ENCODE data around the gene HAPLN2. TPM values are rescaled to one million over a fixed set of nuclear protein-coding genes. Genes with fewer than 3 reads are reported as not detected.

HAPLN2 gene
- total RNA-seq, 2 donors from 2014 or later, result 1.2 TPM; not detected in 1

DNA sequence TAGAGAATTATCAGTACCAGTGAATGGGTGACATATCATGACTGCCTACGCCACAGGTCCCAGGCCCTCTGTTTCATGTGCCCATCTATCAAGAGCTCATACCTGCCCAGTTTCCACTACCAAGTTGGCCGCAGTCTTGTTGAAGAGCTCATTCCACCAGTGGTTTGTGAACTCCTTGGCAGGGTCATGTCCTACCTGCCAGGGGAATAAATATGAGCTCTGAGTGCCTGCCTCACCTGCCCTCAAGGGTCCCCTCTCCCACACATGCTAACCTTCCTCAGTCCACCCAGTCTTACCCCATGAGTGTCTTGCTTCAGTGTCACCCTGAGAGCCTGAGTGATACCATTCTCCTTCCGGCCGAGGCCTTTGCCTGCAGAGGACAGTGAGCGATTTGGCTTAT, 21.1 kb upstream of the HAPLN2 start:
- DNase-seq (ENCODE audit: low spot score), result no peak
- Histone ChIP-seq H3K4me3 (no peak overlapping the region), H3K36me3 (peaks cover 7% of the 10 kb centered on the region), H3K9me3 (no peaks in the 10 kb centered on the region), H3K4me1 (ENCODE audit: control insufficient read depth in 1 of 2, low read depth in 2 of 2) (peaks cover 7 to 16% of the 10 kb centered on the region in 2 donors), H3K27ac (no peak overlapping the region), H3K27me3 (replicated peaks; ENCODE audit: insufficient read depth) (no peaks in the 10 kb centered on the region)
- TF ChIP-seq, protein P1, sequence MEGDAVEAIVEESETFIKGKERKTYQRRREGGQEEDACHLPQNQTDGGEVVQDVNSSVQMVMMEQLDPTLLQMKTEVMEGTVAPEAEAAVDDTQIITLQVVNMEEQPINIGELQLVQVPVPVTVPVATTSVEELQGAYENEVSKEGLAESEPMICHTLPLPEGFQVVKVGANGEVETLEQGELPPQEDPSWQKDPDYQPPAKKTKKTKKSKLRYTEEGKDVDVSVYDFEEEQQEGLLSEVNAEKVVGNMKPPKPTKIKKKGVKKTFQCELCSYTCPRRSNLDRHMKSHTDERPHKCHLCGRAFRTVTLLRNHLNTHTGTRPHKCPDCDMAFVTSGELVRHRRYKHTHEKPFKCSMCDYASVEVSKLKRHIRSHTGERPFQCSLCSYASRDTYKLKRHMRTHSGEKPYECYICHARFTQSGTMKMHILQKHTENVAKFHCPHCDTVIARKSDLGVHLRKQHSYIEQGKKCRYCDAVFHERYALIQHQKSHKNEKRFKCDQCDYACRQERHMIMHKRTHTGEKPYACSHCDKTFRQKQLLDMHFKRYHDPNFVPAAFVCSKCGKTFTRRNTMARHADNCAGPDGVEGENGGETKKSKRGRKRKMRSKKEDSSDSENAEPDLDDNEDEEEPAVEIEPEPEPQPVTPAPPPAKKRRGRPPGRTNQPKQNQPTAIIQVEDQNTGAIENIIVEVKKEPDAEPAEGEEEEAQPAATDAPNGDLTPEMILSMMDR (IDR thresholded peaks at IDR 0.05), result no peak
- no peak for ATAC-seq (ENCODE audit: insufficient number of reproducible peaks, low FRiP score, low read depth)

DNA sequence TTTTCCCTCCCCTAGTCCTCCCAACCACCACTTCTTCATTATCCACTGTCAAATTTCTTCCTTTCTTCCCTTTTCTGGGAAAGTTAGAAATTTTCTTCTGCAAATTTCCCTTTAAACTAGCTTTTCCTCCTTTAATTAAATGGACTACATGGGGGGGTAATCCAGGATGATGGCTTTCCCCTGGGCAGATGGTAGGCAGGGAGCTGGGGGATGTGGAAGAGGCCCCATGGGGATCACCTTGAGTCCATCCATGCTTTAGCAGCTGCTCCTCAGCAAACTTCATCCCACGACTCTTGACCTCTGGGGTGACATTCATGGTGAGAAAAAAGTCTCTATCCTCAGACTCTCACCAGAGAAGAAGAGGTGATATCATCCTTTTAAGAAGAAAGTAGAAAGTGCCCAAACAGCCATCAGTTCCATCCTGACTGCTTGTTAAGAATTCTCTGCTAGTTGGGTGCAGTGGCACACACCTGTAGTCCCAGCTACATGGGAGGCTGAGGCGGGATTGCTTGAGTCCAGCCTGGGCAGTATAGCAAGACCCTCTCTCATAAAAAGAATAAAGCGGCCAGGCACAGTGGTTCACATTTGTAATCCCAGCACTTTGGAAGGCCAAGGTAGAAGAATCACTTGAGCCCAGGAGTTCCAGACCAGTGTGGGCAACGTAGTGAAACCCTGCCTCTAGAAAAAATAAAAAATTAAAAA, 20.3 kb upstream of the HAPLN2 start:
- TF ChIP-seq, protein P1 (IDR thresholded peaks at IDR 0.05), result no peak
- DNase-seq (ENCODE audit: low spot score) (no peak), ATAC-seq (ENCODE audit: insufficient number of reproducible peaks, low FRiP score, low read depth) (no peak)
- Histone ChIP-seq H3K4me3 (no peak overlapping the region), H3K27me3 (replicated peaks; ENCODE audit: insufficient read depth) (no peaks in the 10 kb centered on the region), H3K4me1 (ENCODE audit: control insufficient read depth in 1 of 2, low read depth in 2 of 2) (peaks cover 7 to 16% of the 10 kb centered on the region in 2 donors), H3K9me3 (no peaks in the 10 kb centered on the region), H3K27ac (no peak overlapping the region), H3K36me3 (peaks cover 7% of the 10 kb centered on the region)

DNA sequence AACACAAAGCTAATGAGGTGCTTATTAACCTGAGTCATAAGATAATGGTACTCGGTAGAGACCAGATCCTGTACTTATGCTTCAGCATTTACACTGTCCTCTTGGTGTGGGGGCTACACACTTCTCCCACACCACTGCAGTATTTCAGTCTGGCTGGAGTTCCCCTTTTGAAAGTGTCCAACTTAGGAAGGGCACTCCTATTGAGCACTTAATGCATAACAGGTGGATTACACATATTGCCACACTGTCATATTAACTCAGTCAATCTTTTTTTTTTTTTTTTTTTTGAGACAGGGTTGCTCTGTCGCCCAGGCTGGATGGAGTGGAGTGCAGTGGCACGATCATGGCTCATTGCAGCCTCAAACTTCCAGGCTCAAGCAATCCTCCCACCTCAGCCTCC, 19.4 kb upstream of the HAPLN2 start:
- H3K4me1 ChIP-seq (ENCODE audit: control insufficient read depth in 1 of 2, low read depth in 2 of 2), result peaks cover 7 to 16% of the 10 kb centered on the region in 2 donors
- no peaks in the 10 kb centered on the region for H3K27me3 ChIP-seq (replicated peaks; ENCODE audit: insufficient read depth)
- peaks cover 7% of the 10 kb centered on the region for H3K36me3 ChIP-seq
- no peak overlapping the region for H3K4me3 ChIP-seq
- H3K27ac ChIP-seq, result no peak overlapping the region
- ATAC-seq (ENCODE audit: insufficient number of reproducible peaks, low FRiP score, low read depth) (no peak), DNase-seq (ENCODE audit: low spot score) (no peak)
- TF ChIP-seq, protein P1 (IDR thresholded peaks at IDR 0.05), result no peak
- no peaks in the 10 kb centered on the region for H3K9me3 ChIP-seq

DNA sequence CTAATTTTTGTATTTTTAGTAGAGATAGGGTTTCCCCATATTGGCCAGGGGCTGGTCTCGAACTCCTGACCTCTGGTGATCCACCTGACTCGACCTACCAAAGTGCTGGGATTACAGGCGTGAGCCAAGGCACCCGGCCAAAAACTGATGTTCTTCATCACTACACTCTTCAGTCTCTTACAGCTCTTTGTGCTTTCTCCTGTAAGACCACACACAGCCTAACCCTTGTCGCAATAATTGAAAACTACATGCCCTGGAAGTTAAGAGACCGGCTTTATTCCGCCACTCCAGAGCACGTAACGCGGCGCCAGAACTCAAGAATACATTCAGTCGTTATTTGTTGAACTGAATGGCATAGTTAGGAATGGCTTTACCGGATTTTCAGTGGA, 18.5 kb upstream of the HAPLN2 start:
- TF ChIP-seq, protein P1 (IDR thresholded peaks at IDR 0.05), result no peak
- Histone ChIP-seq H3K27ac (peak overlapping the region; percentile 44 to 75), H3K4me1 (ENCODE audit: control insufficient read depth in 1 of 2, low read depth in 2 of 2) (peaks cover 7 to 16% of the 10 kb centered on the region in 2 donors), H3K9me3 (no peaks in the 10 kb centered on the region), H3K36me3 (peaks cover 7% of the 10 kb centered on the region), H3K27me3 (replicated peaks; ENCODE audit: insufficient read depth) (no peaks in the 10 kb centered on the region), H3K4me3 (peak overlapping the region; percentile 74)
- ATAC-seq (ENCODE audit: insufficient number of reproducible peaks, low FRiP score, low read depth), result no peak
- DNase-seq (ENCODE audit: low spot score), result no peak

DNA sequence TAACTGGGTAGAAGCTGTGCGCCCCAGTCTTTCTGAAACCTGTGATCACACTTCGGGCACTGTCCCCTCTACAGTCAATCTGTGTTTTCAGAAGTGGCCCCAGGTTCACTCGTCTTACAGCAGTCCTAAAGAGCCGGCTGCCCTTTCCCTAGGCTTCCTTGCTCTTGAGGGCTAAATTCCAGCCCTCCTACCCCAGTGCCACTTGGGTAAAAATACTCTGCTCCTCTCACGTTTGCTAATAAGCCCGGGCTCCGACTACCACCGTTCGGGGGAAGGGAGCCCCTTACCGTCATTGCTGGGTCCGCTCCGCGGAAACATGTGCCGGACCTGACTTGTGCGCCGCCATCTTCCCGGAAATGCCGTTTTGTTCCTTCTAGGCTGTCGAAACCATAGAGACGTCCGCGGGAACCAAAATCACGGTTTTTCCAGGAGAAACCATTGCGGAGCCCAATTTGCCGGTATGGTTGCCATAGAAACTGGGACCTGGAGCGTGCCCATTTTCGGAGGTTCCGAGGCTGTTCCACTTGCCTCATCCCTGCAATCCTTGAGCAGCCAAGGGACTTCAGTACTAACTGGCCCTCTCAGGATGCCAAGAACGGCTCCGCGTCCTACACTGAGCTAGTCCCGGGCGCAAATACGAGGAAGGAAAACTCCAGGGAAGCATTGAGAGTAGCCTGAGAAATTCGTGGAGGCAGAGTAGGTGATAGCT, 17.9 kb upstream of the HAPLN2 start, which contains the start of gene GPATCH4:
Gene GPATCH4 (minus strand): TSS at position 358 of the 709 bp plus-strand sequence.
- ATAC-seq (ENCODE audit: insufficient number of reproducible peaks, low FRiP score, low read depth), result peak; percentile 95
- peaks cover 3% of the 10 kb centered on the region for H3K36me3 ChIP-seq
- H3K27ac ChIP-seq, result peak within 1 kb of the TSS; percentile 44 to 75
- peak within 1 kb of the TSS; percentile 74 for H3K4me3 ChIP-seq
- no peaks in the 10 kb centered on the region for H3K27me3 ChIP-seq (replicated peaks; ENCODE audit: insufficient read depth)
- H3K9me3 ChIP-seq, result no peaks in the 10 kb centered on the region
- peak; percentile 58 for DNase-seq (ENCODE audit: low spot score)
- TF ChIP-seq, protein P1 (IDR thresholded peaks at IDR 0.05), result no peak
- peaks cover 7 to 16% of the 10 kb centered on the region in 2 donors for H3K4me1 ChIP-seq (ENCODE audit: control insufficient read depth in 1 of 2, low read depth in 2 of 2)

Measured in thoracic aorta (tissue), 2 donors.